MM.1S (cell line): ENCODE results near the gene PLCG1.

Experiments used
- DNase-seq: peaks from one replicate; pipeline ENCODE4 v3.0.0-alpha.2; 2015
- H2AFZ ChIP-seq: fragments of 300-600 bp; sonication (generic); 2 replicates; pipeline ENCODE4 v1.6.0; 2016; ENCODE audit warnings: antibody characterized with exemption, low read length
- H3F3A ChIP-seq: fragments of 300-600 bp; sonication (generic); 2 replicates; pipeline ENCODE4 v1.6.1; 2016; ENCODE audit warnings: mild to moderate bottlenecking, antibody characterized with exemption, low read length, moderate library complexity, mixed read lengths; ENCODE audit not compliant: insufficient read depth
- H3K27ac ChIP-seq: fragments of 300-600 bp; sonication (generic); 2 replicates; pipeline ENCODE4 v1.5.1; 2016; ENCODE audit warnings: mild to moderate bottlenecking, low read length
- H3K27me3 ChIP-seq: fragments of 300-600 bp; sonication (generic); replicated peaks from 2 replicates; pipeline ENCODE4 v1.6.0; 2016; ENCODE audit warnings: low read length; ENCODE audit not compliant: insufficient read depth
- H3K36me3 ChIP-seq: fragments of 300-600 bp; sonication (generic); replicated peaks from 2 replicates; pipeline ENCODE4 v1.6.1; 2016; ENCODE audit warnings: mild to moderate bottlenecking, low read length, mixed read lengths; ENCODE audit not compliant: insufficient read depth
- H3K4me1 ChIP-seq: fragments of 300-600 bp; sonication (generic); 2 replicates; pipeline ENCODE4 v1.6.1; 2016; ENCODE audit warnings: low read length, mixed read lengths
- H3K4me2 ChIP-seq: fragments of 300-600 bp; sonication (generic); 2 replicates; pipeline ENCODE4 v1.6.0; 2016; ENCODE audit warnings: low read depth, low read length
- H3K4me3 ChIP-seq: fragments of 300-600 bp; sonication (generic); 2 replicates; pipeline ENCODE4 v1.5.1; 2016; ENCODE audit warnings: low read length, mixed read lengths
- H3K79me2 ChIP-seq: fragments of 300-600 bp; sonication (generic); 2 replicates; pipeline ENCODE4 v1.6.1; 2016; ENCODE audit warnings: mixed run types, low read length, mixed read lengths
- H3K9ac ChIP-seq: fragments of 300-600 bp; sonication (generic); 2 replicates; pipeline ENCODE4 v1.6.1; 2016; ENCODE audit warnings: low read length, mixed read lengths
- H3K9me2 ChIP-seq: fragments of 300-600 bp; sonication (generic); replicated peaks from 2 replicates; pipeline ENCODE4 v1.6.1; 2016; ENCODE audit warnings: mild to moderate bottlenecking, low read length, mixed read lengths; ENCODE audit not compliant: insufficient read depth
- H3K9me3 ChIP-seq: fragments of 300-600 bp; sonication (generic); replicated peaks from 2 replicates; pipeline ENCODE4 v1.6.1; 2016; ENCODE audit warnings: mild to moderate bottlenecking, low read length, mixed read lengths; ENCODE audit not compliant: insufficient read depth
- H4K20me1 ChIP-seq: fragments of 300-600 bp; sonication (generic); 2 replicates; pipeline ENCODE4 v1.6.1; 2016; ENCODE audit warnings: mild to moderate bottlenecking, low read length, moderate library complexity, mixed read lengths; ENCODE audit not compliant: insufficient read depth
- CTCF ChIP-seq: fragments of 300-600 bp; sonication (generic); IDR thresholded peaks from 2 replicates; pipeline ENCODE4 v1.5.1; 2016; ENCODE audit warnings: antibody characterized with exemption, low read length, mixed read lengths
- EZH2 ChIP-seq: fragments of 300-600 bp; sonication (generic); optimal IDR thresholded peaks from 2 replicates; pipeline ENCODE3; 2017; ENCODE audit warnings: low read depth, mild to moderate bottlenecking, antibody characterized with exemption, low read length, mixed read lengths
- EZH2phosphoT487 ChIP-seq: fragments of 300-600 bp; sonication (generic); IDR thresholded peaks from 2 replicates; pipeline ENCODE4 v1.6.1; 2018; ENCODE audit warnings: antibody characterized with exemption, low read length

PLCG1 gene

DNA sequence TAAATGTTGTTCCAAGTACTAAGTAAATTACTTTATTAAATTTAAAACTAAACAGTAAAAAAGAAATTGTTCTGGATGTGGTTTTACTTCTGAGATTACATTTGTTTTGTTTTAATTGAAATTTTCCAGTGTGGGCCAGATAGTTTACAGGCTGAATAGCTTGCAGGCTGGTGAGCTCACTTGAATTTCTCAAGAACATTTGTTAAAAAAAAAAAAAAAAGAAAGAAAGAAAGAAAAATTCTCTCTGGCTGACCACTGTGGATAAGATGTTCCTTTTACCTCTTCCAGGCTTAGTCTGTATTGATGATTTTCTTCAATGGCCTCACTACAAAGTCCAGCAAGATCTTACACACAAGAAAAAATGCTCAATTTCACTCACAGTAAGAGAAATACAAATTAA lies 85.4 kb downstream of the PLCG1 start:
- H3K27me3 ChIP-seq = no peaks in the 10 kb centered on the region
- no peaks in the 10 kb centered on the region for H4K20me1 ChIP-seq
- H3K9me2 ChIP-seq = no peaks in the 10 kb centered on the region
- no peak overlapping the region for H3K4me2 ChIP-seq
- H3K4me1 ChIP-seq = no peaks in the 10 kb centered on the region
- H3K79me2 ChIP-seq = 0 out of 2 replicates have a peak, but pooled peaks cover under 1% of the 10 kb centered on the region
- no peak overlapping the region for H2AFZ ChIP-seq
- H3K27ac ChIP-seq = no peak overlapping the region
- no peaks in the 10 kb centered on the region for H3K9me3 ChIP-seq
- no peaks in the 10 kb centered on the region for H3F3A ChIP-seq
- H3K36me3 ChIP-seq = no peaks in the 10 kb centered on the region
- H3K9ac ChIP-seq = no peak overlapping the region
- DNase-seq = no peak
- TF ChIP-seq CTCF (no peak), EZH2 (no peak), EZH2phosphoT487 (no peak)
- no peak overlapping the region for H3K4me3 ChIP-seq

DNA sequence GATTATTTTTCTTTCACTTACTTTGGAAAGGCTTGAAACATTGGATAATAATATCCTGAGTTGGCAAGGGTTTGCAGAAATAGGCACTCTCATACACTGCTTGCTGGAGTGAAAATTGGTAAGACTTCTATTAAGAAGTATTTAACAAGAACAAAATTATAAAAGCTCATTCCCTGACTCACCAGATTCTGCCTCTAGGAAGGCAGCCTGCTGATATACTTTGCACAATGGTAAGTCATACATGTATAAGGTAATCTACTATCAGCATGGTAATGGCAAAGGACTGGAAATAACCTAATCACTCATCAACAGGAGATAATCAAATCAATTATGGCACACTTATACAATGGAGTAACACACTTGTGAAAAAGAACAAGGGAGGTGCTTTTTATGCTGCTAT lies 85.8 kb downstream of the PLCG1 start:
- no peaks in the 10 kb centered on the region for H3K79me2 ChIP-seq
- no peaks in the 10 kb centered on the region for H3F3A ChIP-seq
- no peaks in the 10 kb centered on the region for H3K27me3 ChIP-seq
- no peak overlapping the region for H3K9ac ChIP-seq
- no peaks in the 10 kb centered on the region for H3K36me3 ChIP-seq
- H4K20me1 ChIP-seq = no peaks in the 10 kb centered on the region
- no peaks in the 10 kb centered on the region for H3K9me3 ChIP-seq
- H3K27ac ChIP-seq = no peak overlapping the region
- H2AFZ ChIP-seq = no peak overlapping the region
- H3K4me2 ChIP-seq = no peak overlapping the region
- TF ChIP-seq CTCF (no peak), EZH2phosphoT487 (no peak), EZH2 (no peak)
- no peak overlapping the region for H3K4me3 ChIP-seq
- DNase-seq = no peak
- peaks cover under 1% of the 10 kb centered on the region; the same call in 1 of the 2 replicates for H3K4me1 ChIP-seq
- no peaks in the 10 kb centered on the region for H3K9me2 ChIP-seq

- Histone ChIP-seq H3K27ac (no peak overlapping the region), H3K36me3 (no peaks in the 10 kb centered on the region), H2AFZ (no peak overlapping the region), H3K9me2 (no peaks in the 10 kb centered on the region), H3K9me3 (no peaks in the 10 kb centered on the region), H3K4me2 (no peak overlapping the region), H3K4me1 (peaks cover 12% of the 10 kb centered on the region), H3K27me3 (no peaks in the 10 kb centered on the region), H3K9ac (no peak overlapping the region), H3K79me2 (no peaks in the 10 kb centered on the region), H3F3A (0 out of 2 replicates have a peak, but pooled peaks cover 4% of the 10 kb centered on the region), H4K20me1 (no peaks in the 10 kb centered on the region), H3K4me3 (no peak overlapping the region)
- no peak for TF ChIP-seq EZH2
- no peak for TF ChIP-seq CTCF
- TF ChIP-seq EZH2phosphoT487 = no peak
- DNase-seq = no peak
Measured at GRCh38 chr20:41224281-41224680, 86.9 kb downstream of the PLCG1 start.
